DOHH2 (cell line): ENCODE measurements around the gene NPBWR2.

Experiments used
- EZH2phosphoT487 ChIP-seq: fragments of 200-600 bp; sonication (generic); IDR thresholded peaks from 2 replicates; pipeline ENCODE4 v1.6.1; 2017; ENCODE audit warnings: borderline replicate concordance, mild to moderate bottlenecking, antibody characterized with exemption, low read length, moderate library complexity, mixed read lengths
- TF ChIP-seq, protein P1 (sequence below): fragments of 200-600 bp; sonication (generic); IDR thresholded peaks from one replicate; pipeline ENCODE4 v1.5.1; 2014; ENCODE audit warnings: antibody characterized with exemption, mild to moderate bottlenecking, low read depth, low read length; ENCODE audit not compliant: poor library complexity, severe bottlenecking

- TF ChIP-seq, protein P1, sequence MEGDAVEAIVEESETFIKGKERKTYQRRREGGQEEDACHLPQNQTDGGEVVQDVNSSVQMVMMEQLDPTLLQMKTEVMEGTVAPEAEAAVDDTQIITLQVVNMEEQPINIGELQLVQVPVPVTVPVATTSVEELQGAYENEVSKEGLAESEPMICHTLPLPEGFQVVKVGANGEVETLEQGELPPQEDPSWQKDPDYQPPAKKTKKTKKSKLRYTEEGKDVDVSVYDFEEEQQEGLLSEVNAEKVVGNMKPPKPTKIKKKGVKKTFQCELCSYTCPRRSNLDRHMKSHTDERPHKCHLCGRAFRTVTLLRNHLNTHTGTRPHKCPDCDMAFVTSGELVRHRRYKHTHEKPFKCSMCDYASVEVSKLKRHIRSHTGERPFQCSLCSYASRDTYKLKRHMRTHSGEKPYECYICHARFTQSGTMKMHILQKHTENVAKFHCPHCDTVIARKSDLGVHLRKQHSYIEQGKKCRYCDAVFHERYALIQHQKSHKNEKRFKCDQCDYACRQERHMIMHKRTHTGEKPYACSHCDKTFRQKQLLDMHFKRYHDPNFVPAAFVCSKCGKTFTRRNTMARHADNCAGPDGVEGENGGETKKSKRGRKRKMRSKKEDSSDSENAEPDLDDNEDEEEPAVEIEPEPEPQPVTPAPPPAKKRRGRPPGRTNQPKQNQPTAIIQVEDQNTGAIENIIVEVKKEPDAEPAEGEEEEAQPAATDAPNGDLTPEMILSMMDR = no peak
- TF ChIP-seq EZH2phosphoT487 = no peak
These were observed 48.9 kb upstream of the NPBWR2 start for GRCh38 chr20:64156136-64156885.
